ENCODE results near the gene BPIFA2. TPM values are rescaled to one million over a fixed set of nuclear protein-coding genes. Genes with fewer than 3 reads are reported as not detected.

Gene BPIFA2
- total RNA-seq, 1 experiment from 2014 or later, result not detected

DNA sequence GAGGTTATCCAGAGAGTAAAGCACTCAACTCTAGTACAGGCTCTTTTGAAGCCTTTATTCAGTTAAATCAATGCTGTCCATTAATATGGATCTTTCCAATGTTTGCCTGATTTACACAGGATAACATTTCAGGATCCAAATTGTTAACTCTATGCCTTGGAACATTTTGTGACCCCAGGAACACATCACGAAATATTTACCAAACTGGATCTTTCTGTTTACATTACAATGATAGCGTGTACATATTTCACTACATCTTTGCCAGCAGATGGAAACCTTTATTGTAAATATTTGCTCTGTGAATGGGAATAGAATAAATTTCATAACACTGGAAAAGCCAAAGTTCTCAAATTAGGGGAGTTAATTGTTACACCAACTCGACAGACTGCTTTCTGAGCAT is 23.5 kb downstream of the BPIFA2 start:
- H3K4me3 ChIP-seq, result no peak overlapping the region
- H3K9me3 ChIP-seq (replicated peaks), result no peaks in the 10 kb centered on the region
- no peaks in the 10 kb centered on the region for H3K36me3 ChIP-seq
- H3K4me1 ChIP-seq (replicated peaks), result no peaks in the 10 kb centered on the region
- H3K27ac ChIP-seq, result no peak overlapping the region
- DNase-seq (ENCODE audit: low read depth in 1 of 2, low spot score in 2 of 2), result no peak
- H3K27me3 ChIP-seq (replicated peaks), result peaks cover 20% of the 10 kb centered on the region

DNA sequence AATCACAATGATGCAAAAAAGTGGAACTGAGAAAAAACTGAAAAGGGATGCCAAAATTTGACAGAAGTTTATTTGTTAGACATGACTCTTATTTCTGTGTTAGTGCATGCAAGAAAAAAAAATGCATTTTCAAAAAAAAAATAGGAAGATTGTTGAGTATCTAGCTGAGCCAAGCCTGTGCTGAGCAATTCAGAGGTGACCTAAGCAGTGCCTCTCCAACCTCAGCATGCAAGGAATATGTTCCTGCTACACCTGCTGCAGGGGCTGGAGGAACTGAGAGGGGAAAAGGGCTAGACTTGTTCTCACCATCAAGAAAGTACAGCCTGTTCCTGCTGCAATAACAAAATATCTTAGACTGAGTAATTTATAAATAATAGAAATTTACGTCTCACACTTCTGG is 24.0 kb downstream of the BPIFA2 start:
- Histone ChIP-seq H3K9me3 (replicated peaks) (no peaks in the 10 kb centered on the region), H3K36me3 (no peaks in the 10 kb centered on the region), H3K4me3 (no peak overlapping the region), H3K4me1 (replicated peaks) (no peaks in the 10 kb centered on the region), H3K27me3 (replicated peaks) (peaks cover 20% of the 10 kb centered on the region), H3K27ac (no peak overlapping the region)
- DNase-seq (ENCODE audit: low read depth in 1 of 2, low spot score in 2 of 2), result no peak

DNA sequence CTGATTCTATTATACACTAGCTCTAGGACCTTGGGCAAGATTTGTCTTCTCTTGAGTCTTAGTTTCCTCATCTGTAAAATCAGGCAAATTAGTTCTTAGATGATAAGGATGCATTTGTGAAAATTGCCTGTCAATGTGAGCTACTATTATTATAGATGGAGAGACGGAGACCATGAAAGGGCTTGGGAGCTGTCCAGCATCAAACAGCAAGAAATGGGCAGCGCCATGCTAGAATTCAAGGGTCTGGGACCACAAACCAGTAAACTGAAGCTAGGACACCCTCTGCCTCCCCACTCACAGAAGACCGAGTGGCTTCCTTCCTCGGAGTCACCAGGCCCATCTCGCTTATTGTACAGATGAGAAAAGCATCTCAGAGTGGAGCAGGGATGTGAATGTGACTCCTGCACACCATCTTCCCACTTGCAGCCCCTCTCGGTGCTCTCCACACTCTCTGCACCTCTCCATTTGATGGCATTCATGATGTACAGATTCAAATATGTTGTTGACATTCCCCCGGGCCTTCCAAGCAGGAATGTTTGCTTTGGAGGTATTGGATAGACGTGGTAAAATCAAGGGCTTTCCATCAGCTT is 25.0 kb downstream of the BPIFA2 start:
- Histone ChIP-seq H3K36me3 (no peaks in the 10 kb centered on the region), H3K27ac (no peak overlapping the region), H3K27me3 (replicated peaks) (peaks cover 16% of the 10 kb centered on the region), H3K4me1 (replicated peaks) (no peaks in the 10 kb centered on the region), H3K9me3 (replicated peaks) (no peaks in the 10 kb centered on the region), H3K4me3 (no peak overlapping the region)
- DNase-seq (ENCODE audit: low read depth in 1 of 2, low spot score in 2 of 2), result no peak

DNA sequence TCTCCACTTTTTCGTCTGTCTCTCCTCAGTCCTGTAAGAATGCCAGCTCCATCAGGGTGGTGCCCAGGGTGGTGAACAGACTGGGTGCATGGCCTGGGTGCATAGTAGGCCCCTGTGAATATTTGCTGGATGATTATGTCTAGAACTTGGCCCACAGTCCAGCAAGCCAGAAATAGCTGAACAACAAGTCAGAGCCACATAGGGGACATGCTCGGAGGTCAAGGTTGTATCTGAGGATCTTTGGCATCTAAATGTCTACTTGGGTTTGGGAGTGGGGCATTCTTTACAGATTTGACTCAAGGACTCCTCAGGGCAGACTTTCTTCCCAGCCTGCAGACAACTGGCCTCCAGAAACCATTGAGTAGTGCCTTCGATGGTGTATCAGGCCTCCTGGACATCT is 31.1 kb downstream of the BPIFA2 start:
- Histone ChIP-seq H3K4me3 (no peak overlapping the region), H3K9me3 (replicated peaks) (no peaks in the 10 kb centered on the region), H3K27ac (no peak overlapping the region), H3K36me3 (no peaks in the 10 kb centered on the region), H3K27me3 (replicated peaks) (peaks cover 13% of the 10 kb centered on the region), H3K4me1 (replicated peaks) (no peaks in the 10 kb centered on the region)
- DNase-seq (ENCODE audit: low read depth in 1 of 2, low spot score in 2 of 2), result no peak

DNA sequence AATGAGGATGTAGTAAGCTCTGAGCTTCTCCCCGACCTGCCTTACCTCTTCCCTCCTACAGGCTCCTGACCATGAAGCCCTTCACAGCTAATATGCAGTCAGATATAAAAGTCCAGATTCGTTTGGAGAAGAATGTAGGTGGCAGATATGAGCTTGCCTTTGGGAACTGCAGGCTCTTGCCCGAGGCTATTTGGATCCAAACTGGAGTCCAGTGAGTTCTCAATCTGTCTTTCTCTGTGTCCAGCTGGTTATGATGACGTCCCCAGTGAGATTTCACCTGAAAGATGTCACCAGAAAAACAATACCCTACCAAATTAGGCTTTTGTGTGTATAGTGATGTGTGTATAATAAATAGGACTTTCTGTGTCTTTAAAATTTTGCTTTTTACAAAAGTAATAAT is 34.5 kb downstream of the BPIFA2 start:
- Histone ChIP-seq H3K9me3 (replicated peaks) (no peaks in the 10 kb centered on the region), H3K36me3 (no peaks in the 10 kb centered on the region), H3K4me3 (no peak overlapping the region), H3K27ac (no peak overlapping the region), H3K27me3 (replicated peaks) (peaks cover 32% of the 10 kb centered on the region), H3K4me1 (replicated peaks) (no peaks in the 10 kb centered on the region)
- DNase-seq (ENCODE audit: low read depth in 1 of 2, low spot score in 2 of 2), result no peak

DNA sequence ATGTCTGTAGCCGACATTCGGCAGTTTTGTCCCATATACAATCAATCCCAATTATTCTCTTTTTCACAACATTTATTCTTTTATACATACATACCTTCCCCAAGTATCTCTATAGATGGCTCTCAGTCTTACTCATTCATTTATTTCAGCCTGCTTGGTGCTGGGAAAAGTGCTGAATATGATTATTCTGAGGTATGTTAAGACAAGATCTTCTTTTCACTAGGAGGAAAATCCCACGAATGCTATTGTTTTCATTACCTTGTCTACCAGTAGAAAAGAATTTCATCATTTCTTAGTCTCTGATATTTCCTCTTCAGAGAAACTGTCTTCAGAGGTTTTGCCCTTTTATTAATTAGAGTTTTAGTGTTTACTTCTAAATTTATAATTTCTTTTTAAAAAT is 35.5 kb downstream of the BPIFA2 start:
- no peaks in the 10 kb centered on the region for H3K9me3 ChIP-seq (replicated peaks)
- H3K27ac ChIP-seq, result no peak overlapping the region
- H3K4me1 ChIP-seq (replicated peaks), result no peaks in the 10 kb centered on the region
- H3K36me3 ChIP-seq, result no peaks in the 10 kb centered on the region
- no peak for DNase-seq (ENCODE audit: low read depth in 1 of 2, low spot score in 2 of 2)
- H3K4me3 ChIP-seq, result no peak overlapping the region
- peaks cover 32% of the 10 kb centered on the region for H3K27me3 ChIP-seq (replicated peaks)

DNA sequence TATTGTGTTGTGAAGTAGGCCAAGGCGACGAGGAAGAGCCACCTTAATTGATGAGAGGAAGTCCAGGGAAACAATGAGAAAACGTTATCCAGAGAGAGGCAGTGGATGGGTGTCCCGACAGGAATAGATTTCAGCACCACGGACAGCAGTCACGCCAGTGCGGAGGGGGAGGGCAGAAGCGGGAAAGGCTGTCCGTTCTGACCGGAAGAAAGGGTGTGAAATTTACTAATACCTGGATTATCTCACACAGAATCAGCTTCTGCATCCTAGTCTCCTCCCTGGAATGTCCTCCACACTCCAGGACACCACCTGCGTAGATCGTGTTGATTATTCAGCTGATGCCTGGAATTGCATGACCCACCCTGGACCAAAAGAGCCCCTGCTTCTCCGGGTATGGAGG is 41.8 kb downstream of the BPIFA2 start:
- no peak overlapping the region for H3K27ac ChIP-seq
- peaks cover 21% of the 10 kb centered on the region for H3K27me3 ChIP-seq (replicated peaks)
- no peak overlapping the region for H3K4me3 ChIP-seq
- H3K36me3 ChIP-seq, result no peaks in the 10 kb centered on the region
- no peaks in the 10 kb centered on the region for H3K9me3 ChIP-seq (replicated peaks)
- peak; percentile 39 to 63 for DNase-seq (ENCODE audit: low read depth in 1 of 2, low spot score in 2 of 2)
- no peaks in the 10 kb centered on the region for H3K4me1 ChIP-seq (replicated peaks)

DNA sequence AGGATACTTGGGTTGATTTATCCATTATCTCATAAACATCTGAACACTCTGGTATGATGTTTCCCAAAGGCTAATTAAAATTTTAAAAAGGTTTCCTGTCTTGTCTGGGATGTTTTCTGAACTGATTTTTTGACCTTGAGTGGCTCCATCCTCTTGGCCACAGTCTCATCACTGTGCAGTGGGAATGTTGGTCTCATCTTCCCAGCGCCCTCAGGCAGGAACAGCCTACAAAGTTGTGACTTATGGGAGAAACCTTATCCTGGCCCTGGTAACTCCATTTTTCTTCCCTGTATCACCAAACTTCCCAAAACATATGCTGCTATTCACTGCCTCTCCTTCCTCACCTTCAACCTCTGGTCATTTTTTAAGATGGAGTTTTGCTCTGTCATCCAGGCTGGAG is 42.4 kb downstream of the BPIFA2 start:
- peaks cover 16% of the 10 kb centered on the region; the same call in 1 of the 2 replicates for H3K27me3 ChIP-seq (replicated peaks)
- DNase-seq (ENCODE audit: low read depth in 1 of 2, low spot score in 2 of 2), result no peak
- H3K27ac ChIP-seq, result no peak overlapping the region
- no peak overlapping the region for H3K4me3 ChIP-seq
- H3K4me1 ChIP-seq (replicated peaks), result no peaks in the 10 kb centered on the region
- H3K36me3 ChIP-seq, result no peaks in the 10 kb centered on the region
- no peaks in the 10 kb centered on the region for H3K9me3 ChIP-seq (replicated peaks)

DNA sequence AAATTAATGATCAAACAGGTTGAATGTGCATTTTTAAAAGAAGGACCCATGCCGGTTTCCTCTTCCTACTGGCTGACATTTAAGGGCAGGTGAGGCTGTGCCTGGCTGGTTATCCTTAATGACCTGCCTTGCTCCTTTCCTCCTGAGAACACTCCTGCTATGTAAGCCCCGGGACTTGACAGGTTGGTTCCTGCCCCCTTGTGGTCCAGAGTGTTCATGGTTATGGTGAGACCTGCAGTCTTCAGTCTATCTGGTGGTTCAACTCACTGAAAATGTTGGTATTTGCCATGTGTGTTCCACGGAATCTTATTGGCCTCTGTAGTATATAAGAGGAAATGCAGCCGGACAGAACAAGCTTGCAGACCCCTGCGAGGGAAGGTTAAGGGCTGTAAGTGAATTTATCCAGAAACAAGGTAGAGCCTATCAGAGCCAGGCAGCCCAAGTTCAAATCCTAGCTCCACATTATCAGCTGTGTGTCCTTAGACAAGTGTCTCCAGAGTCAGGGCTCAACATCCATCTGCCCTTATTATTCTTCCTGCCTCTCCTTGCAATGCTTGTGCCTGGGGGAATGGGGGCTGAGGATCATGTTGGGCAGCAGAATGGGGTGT is 44.0 kb downstream of the BPIFA2 start:
- H3K4me1 ChIP-seq (replicated peaks), result no peaks in the 10 kb centered on the region
- no peaks in the 10 kb centered on the region for H3K36me3 ChIP-seq
- no peaks in the 10 kb centered on the region for H3K9me3 ChIP-seq (replicated peaks)
- H3K4me3 ChIP-seq, result no peak overlapping the region
- peaks cover 10% of the 10 kb centered on the region; the same call in 1 of the 2 replicates for H3K27me3 ChIP-seq (replicated peaks)
- no peak for DNase-seq (ENCODE audit: low read depth in 1 of 2, low spot score in 2 of 2)
- H3K27ac ChIP-seq, result no peak overlapping the region

DNA sequence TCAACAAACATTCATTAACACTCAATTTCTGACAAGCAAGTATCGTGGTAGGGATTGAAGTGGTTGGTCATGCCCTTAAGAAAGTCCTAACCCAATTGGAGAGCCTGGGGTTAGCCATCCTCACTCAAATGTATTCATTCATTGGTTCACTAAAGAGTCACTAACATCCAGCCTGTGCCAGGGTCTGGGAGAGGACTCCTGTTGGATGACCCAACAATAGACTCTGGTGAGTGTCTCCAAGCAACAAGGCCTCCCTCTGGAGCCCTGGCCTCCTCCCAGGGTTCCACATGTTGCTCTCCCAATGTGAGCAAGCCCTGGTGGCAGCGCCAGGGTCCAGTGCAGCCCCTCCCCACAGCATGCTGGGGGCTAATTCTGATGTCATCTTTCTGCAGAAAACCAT is 49.1 kb downstream of the BPIFA2 start, which contains the start of gene BPIFA3:
TSS of gene BPIFA3 (plus strand) at position 301 of the 400 bp plus-strand sequence. CDS start 185 bp downstream, outside the sequence.
- Histone ChIP-seq H3K4me1 (replicated peaks) (no peaks in the 10 kb centered on the region), H3K36me3 (no peaks in the 10 kb centered on the region), H3K4me3 (no peak within 1 kb of the TSS), H3K27ac (no peak within 1 kb of the TSS), H3K9me3 (replicated peaks) (no peaks in the 10 kb centered on the region), H3K27me3 (replicated peaks) (peaks cover 10% of the 10 kb centered on the region)
- DNase-seq (ENCODE audit: low read depth in 1 of 2, low spot score in 2 of 2), result no peak

DNA sequence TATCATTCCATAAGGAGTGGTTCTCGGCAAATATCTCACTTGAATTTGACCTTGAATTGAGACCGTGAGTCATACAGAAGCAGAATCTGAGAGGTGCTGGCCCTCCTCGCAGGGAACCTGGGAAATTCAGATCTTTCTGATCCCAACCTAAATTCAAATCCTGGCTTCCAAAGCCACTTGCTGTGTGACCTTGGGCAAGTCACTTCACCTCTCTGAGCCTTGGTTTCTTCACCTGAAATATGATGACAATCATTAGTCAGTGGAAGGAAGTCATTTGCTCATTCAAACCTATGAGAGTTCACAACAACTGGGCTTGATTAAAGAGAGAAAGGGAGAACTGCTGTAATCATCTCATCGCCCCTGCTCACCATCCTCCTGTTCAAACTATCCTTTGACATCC is 56.4 kb downstream of the BPIFA2 start:
- no peaks in the 10 kb centered on the region for H3K4me1 ChIP-seq (replicated peaks)
- no peak overlapping the region for H3K4me3 ChIP-seq
- peaks cover 11% of the 10 kb centered on the region; the same call in 1 of the 2 replicates for H3K27me3 ChIP-seq (replicated peaks)
- no peak for DNase-seq (ENCODE audit: low read depth in 1 of 2, low spot score in 2 of 2)
- no peak overlapping the region for H3K27ac ChIP-seq
- no peaks in the 10 kb centered on the region for H3K36me3 ChIP-seq
- H3K9me3 ChIP-seq (replicated peaks), result no peaks in the 10 kb centered on the region

DNA sequence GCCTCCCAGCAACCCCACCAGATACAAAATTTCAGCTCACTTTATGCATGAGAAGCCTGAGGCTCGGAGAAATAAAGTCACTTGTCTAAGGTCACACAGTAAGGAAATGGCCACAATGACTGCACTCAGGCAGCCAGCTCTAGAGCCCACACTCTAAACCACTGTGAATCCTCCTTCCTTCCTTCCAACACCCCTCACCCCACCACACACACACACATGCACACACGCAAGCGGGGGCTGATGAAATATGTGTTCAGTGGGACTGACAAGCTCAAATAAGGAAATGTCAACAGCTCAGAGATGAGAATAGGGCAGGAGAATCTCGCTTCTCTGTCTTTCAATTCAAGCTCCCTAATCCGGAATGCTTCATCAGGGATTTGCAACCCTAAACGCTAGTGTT is 61.9 kb downstream of the BPIFA2 start:
- H3K27me3 ChIP-seq (replicated peaks), result peaks cover 15% of the 10 kb centered on the region
- no peak for DNase-seq (ENCODE audit: low read depth in 1 of 2, low spot score in 2 of 2)
- H3K27ac ChIP-seq, result no peak overlapping the region
- H3K4me1 ChIP-seq (replicated peaks), result no peaks in the 10 kb centered on the region
- no peaks in the 10 kb centered on the region for H3K36me3 ChIP-seq
- no peak overlapping the region for H3K4me3 ChIP-seq
- no peaks in the 10 kb centered on the region for H3K9me3 ChIP-seq (replicated peaks)
